Measurements from ENCODE around the gene RYR1. TPM values are rescaled to one million over a fixed set of nuclear protein-coding genes. Genes with fewer than 3 reads are reported as not detected.
"Not testable (repeated sequence)": the region's sequence is repeated elsewhere in the genome, so short reads cannot be mapped to it uniquely, and the experiment has no call there.

RYR1 gene
- polyA plus RNA-seq, 3 donors: 0.76 to 2.1 (median 2.1) TPM

DNA sequence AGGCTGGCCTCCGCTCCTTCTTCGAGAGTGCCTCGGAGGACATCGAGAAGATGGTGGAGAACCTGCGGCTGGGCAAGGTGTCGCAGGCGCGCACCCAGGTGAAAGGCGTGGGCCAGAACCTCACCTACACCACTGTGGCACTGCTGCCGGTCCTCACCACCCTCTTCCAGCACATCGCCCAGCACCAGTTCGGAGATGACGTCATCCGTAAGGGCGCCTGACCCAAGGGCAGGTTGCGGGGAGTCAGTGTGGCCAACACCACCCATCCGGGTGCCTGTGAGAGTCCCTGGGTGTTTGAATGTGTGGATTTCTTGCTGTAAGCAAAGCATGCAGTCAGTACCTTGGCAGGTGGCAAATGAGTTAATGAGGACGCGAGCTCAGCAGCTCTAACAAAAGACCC is 78.8 kb downstream of the RYR1 start:
- Mint-ChIP-seq H3K36me3 (no peaks in the 10 kb centered on the region), H3K4me3 (no peak overlapping the region), H3K9me3 (peaks cover 0 to 2% (median 0%) of the 10 kb centered on the region in 7 donors), H3K27ac (no peak overlapping the region), H3K4me1 (peaks cover 5% of the 10 kb centered on the region), H3K27me3 (ENCODE audit: low read depth in 3 of 3) (peaks cover 7 to 25% (median 13%) of the 10 kb centered on the region in 3 donors)
- Histone ChIP-seq H3K4me1 (ENCODE audit: control insufficient read depth in 1 of 2, insufficient read depth in 2 of 2, low read length in 2 of 2) (peaks cover 3 to 6% of the 10 kb centered on the region in 2 donors), H3K4me2 (replicated peaks; ENCODE audit: extremely low read depth, low read length, poor library complexity, severe bottlenecking) (no peak overlapping the region), H3K4me3 (replicated peaks in 1 of 3; ENCODE audit: low read depth in 2 of 3, low read length in 3 of 3) (no peak overlapping the region), H2AFZ (ENCODE audit: insufficient read depth, low read depth, low read length, poor library complexity, severe bottlenecking) (no peak overlapping the region), H3K27me3 (ENCODE audit: control insufficient read depth in 2 of 2, insufficient read depth in 2 of 2, low read length in 2 of 2) (no peaks in the 10 kb centered on the region), H3K36me3 (replicated peaks in 1 of 2; ENCODE audit: control insufficient read depth in 1 of 2, insufficient read depth in 2 of 2, low read length in 2 of 2) (no peaks in the 10 kb centered on the region), H3K79me2 (ENCODE audit: insufficient read depth, low read length) (no peaks in the 10 kb centered on the region), H3K27ac (ENCODE audit: low read depth in 1 of 2, low read length in 2 of 2) (no peak overlapping the region), H3K9ac (ENCODE audit: insufficient read depth, low read length, poor library complexity, severe bottlenecking) (no peak overlapping the region), H3K9me3 (replicated peaks in 1 of 2; ENCODE audit: control insufficient read depth in 1 of 2, insufficient read depth in 1 of 2, low read length in 2 of 2) (no peaks in the 10 kb centered on the region), H4K20me1 (ENCODE audit: insufficient read depth, low read length) (no peaks in the 10 kb centered on the region)
- WGBS (ENCODE audit: insufficient coverage): over 99% methylated on average over 13 of the region's 19 CpGs
- DNase-seq: no peak
- intact Hi-C loops (cut with micrococcal nuclease): no loop called here
- TF ChIP-seq, protein P1, sequence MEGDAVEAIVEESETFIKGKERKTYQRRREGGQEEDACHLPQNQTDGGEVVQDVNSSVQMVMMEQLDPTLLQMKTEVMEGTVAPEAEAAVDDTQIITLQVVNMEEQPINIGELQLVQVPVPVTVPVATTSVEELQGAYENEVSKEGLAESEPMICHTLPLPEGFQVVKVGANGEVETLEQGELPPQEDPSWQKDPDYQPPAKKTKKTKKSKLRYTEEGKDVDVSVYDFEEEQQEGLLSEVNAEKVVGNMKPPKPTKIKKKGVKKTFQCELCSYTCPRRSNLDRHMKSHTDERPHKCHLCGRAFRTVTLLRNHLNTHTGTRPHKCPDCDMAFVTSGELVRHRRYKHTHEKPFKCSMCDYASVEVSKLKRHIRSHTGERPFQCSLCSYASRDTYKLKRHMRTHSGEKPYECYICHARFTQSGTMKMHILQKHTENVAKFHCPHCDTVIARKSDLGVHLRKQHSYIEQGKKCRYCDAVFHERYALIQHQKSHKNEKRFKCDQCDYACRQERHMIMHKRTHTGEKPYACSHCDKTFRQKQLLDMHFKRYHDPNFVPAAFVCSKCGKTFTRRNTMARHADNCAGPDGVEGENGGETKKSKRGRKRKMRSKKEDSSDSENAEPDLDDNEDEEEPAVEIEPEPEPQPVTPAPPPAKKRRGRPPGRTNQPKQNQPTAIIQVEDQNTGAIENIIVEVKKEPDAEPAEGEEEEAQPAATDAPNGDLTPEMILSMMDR (IDR thresholded peaks at IDR 0.05): no peak

DNA sequence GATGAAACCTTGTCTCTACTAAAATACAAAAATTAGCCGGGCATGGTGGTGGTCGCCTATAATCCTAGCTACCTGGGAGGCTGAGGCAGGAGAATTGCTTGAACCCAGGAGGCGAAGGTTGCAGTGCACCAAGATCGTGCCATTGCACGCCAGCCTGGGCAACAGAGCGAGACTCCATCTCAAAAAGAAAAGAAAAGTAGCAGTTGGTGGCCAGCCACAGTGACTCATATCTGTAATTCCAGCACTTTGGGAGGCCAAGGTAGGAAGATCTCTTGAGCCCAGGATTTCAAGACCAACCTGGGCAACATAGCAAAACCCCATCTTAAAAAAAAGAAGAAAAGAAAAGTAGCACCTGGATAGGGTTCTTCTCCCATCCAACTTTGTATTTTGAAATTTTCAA is 79.7 kb downstream of the RYR1 start:
- H3K36me3 Mint-ChIP-seq; H3K27ac ChIP-seq (ENCODE audit: low read depth in 1 of 2, low read length in 2 of 2); H3K9me3 ChIP-seq (replicated peaks in 1 of 2; ENCODE audit: control insufficient read depth in 1 of 2, insufficient read depth in 1 of 2, low read length in 2 of 2); H3K4me3 Mint-ChIP-seq; H3K9me3 Mint-ChIP-seq; intact Hi-C loops (cut with micrococcal nuclease); H3K4me1 Mint-ChIP-seq; DNase-seq; H3K27ac Mint-ChIP-seq; H3K9ac ChIP-seq (ENCODE audit: insufficient read depth, low read length, poor library complexity, severe bottlenecking); H3K27me3 ChIP-seq (ENCODE audit: control insufficient read depth in 2 of 2, insufficient read depth in 2 of 2, low read length in 2 of 2); H3K4me1 ChIP-seq (ENCODE audit: control insufficient read depth in 1 of 2, insufficient read depth in 2 of 2, low read length in 2 of 2); H3K36me3 ChIP-seq (replicated peaks in 1 of 2; ENCODE audit: control insufficient read depth in 1 of 2, insufficient read depth in 2 of 2, low read length in 2 of 2); H3K4me2 ChIP-seq (replicated peaks; ENCODE audit: extremely low read depth, low read length, poor library complexity, severe bottlenecking); H3K4me3 ChIP-seq (replicated peaks in 1 of 3; ENCODE audit: low read depth in 2 of 3, low read length in 3 of 3); H2AFZ ChIP-seq (ENCODE audit: insufficient read depth, low read depth, low read length, poor library complexity, severe bottlenecking); H4K20me1 ChIP-seq (ENCODE audit: insufficient read depth, low read length); H3K79me2 ChIP-seq (ENCODE audit: insufficient read depth, low read length): not testable (repeated sequence)
- 93% methylated on average over 6 of the region's 6 CpGs for WGBS (ENCODE audit: insufficient coverage)
- peaks cover 7 to 25% (median 13%) of the 10 kb centered on the region in 3 donors for H3K27me3 Mint-ChIP-seq (ENCODE audit: low read depth in 3 of 3)
